HG02885 (cell line): ENCODE results near the gene ANKLE2.
"Not testable (repeated sequence)": the region's sequence is repeated elsewhere in the genome, so short reads cannot be mapped to it uniquely, and the experiment has no call there.

Experiments used
- ATAC-seq: cut with Tn5 transposase; IDR thresholded peaks from one replicate; pipeline ENCODE4 v1.9.1; 2021; ENCODE audit warnings: mild to moderate bottlenecking; ENCODE audit not compliant: unreplicated experiment, poor library complexity

The ANKLE2 gene

GRCh38 chr12:132761032-132761920, at the start of gene ANKLE2:
Gene ANKLE2, minus strand, starts transcription at chr12:132761832. Its CDS starts 34 bp downstream, at chr12:132761798.
- peak; percentile 39 for ATAC-seq

DNA sequence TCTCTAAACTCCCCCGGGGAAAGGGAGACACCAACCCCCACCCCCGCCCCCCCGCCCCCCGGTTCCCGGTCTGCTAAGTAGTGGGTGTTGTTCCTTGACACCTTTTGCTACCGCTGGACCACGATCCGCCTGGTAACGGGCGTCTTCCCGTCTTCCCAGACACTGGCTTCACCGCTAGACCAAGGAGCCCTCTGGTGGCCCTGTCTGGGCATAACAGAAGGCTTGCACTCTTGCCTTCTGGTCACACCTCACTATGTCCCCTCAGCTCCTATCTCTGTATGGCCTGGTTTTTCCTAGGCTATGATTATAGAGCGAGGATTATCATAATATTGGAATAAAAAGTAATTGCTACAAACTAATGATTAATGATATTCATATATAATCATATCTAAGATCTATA, 47.8 kb upstream of the ANKLE2 start:
- not testable (repeated sequence) for ATAC-seq

DNA sequence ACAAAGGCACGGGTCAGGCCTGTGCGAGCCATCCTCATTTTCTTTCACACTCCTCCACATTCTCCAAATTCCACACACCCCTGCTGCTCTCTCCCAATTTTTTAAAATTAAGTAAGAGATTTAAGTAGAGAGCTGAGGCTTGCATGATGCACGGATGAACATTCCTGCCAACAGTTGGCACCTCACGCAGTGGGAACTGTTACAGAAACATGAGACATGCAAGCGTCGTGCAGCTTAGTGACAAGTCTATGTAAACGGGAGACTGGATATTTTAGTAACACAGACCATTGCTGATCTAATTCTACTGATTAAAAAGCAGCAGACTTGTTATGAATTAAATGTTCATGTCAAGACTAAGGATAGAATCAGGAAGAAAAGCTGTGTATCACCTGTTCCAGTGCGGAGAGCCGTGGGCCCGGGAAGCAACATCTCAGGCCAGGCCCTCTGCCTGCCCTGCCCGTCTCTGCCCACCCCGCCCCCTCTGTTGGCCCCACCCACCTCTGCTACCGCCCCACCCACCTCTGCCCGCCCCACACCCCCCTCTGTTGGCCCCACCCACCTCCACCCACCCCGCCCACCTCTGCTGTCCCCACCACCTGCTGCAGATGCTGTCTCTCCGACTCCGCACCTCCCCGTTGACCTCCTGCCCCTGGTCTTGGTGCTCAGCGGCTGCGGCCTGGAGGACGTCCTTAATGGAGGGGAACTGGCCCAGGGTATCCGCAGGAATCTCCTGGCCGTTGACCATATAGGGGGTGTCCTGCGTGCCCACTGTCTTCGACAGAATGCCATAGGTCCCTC, 45.9 kb upstream of the ANKLE2 start:
- ATAC-seq: no peak

- ATAC-seq: no peak
These were observed 45.2 kb upstream of the ANKLE2 start for GRCh38 chr12:132806857-132807256.

GRCh38 chr12:132804426-132804861, 42.8 kb upstream of the ANKLE2 start:
- ATAC-seq: no peak

GRCh38 chr12:132803888-132804287, 42.3 kb upstream of the ANKLE2 start:
- no peak for ATAC-seq

DNA sequence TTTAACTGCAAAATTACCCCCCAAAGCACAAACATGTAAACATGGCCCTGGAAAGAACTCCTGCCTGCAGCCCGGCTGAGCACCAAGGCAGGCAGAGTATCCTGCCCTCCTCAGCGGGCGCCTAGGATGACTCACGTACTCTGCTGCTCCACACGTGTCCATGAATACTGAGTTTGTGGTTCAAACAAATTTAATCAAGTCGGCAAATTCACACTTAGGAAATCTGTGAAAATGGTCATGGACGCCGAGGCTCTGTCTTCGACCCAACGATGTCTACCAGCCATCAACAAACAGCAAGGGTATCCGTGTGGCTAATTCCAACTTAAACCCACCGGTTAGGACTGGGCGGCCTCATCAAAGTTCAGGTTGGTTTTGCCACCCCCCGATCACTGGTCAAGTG, 41.5 kb upstream of the ANKLE2 start:
- ATAC-seq: no peak

- ATAC-seq: no peak
These were observed 40.1 kb upstream of the ANKLE2 start for GRCh38 chr12:132801741-132802140.

DNA sequence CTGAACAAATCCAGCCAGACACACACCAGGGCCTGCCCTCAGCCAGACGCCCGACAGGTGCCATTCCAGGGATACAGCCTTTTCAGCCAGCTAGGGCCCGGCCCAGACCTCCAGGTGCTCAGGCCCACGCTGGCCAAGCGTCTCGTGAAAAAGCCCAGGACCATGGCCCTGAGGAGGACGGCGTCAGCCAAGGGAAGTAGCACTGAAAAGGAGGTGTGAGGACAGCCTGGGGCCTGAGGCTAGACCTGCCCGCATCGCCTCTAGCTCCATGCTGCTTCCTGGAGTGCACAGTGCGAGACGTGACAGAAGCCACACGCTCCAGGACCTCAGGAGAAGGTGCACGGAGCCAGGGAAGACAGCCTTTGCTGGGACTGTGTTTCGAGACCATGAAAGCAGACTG, 37.2 kb upstream of the ANKLE2 start:
- ATAC-seq: no peak

GRCh38 chr12:132797820-132798570, 36.4 kb upstream of the ANKLE2 start:
- no peak for ATAC-seq

DNA sequence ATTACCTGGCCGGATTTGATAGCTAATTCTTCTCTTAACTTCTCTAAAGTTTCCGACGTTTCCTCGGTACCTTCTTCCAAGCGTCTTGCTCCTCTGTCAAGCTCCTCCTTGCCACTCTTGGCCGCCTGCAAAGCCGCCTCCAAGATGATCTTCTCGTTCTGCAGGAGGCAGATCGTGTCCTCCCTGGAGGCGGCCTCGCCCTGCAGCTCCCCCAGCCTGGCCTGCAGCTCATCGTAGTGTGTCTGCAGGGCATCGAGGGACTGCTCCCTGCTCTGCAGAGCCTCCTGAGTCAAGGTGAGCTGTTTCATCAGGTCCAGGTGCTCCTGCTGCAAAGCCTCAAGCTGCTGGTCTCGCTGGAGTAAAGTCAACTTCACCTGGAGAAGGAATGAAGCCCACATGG, 34.2 kb upstream of the ANKLE2 start:
- no peak for ATAC-seq

GRCh38 chr12:132791940-132792339, 30.3 kb upstream of the ANKLE2 start:
- ATAC-seq: not testable (repeated sequence)

DNA sequence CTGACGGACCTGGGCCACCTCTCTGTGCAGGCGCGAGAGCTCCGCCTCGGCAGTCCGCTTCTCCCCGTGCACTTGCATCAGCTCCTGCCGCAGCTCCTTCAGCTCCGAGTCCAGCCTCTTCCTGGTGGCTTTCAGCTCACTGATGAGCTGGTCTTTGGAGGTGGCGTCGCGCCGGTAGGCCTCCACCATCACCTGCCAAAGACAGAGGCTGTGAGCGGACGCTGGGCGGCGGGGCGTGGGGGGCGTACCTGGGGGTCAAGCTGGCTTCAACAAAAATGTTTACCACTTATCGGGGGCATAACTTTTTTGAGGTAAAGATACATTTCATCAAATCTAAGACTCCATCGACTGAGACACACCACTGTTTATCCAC, 27.5 kb upstream of the ANKLE2 start:
- ATAC-seq: no peak

DNA sequence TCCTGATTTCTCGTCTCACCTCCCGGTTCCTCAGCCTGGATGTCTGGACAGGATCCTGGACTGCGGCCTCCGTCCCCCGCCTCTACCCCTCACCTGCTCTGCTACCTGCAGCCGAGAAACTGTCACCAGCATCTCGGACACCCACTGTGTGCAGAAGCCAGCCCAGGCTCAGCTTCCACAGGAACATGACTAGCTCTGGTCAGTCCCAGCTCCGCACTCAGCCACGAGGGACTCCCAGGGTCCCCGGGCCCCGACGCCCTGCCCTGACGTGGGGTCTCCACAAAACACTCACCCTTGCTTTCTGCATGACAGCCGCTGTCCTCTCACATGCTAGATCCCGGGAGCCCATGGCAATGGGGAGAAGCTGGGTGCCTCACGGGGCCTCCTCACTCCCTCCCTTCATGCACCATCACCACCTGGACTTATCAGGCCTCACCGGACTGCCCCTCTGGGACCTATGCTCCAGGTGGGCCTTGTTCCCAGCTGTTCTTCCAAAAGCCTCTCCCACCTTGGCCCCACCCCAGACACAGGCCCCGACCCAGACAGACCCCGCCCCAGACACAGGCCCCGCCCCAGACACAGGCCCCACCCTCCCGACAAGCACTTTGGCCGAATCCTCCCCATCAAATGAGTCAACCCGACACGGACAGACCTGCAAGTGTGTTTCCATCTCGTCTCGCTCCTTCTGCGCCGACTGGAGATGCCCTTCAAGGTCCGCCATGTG, 26.9 kb upstream of the ANKLE2 start:
- ATAC-seq: no peak

DNA sequence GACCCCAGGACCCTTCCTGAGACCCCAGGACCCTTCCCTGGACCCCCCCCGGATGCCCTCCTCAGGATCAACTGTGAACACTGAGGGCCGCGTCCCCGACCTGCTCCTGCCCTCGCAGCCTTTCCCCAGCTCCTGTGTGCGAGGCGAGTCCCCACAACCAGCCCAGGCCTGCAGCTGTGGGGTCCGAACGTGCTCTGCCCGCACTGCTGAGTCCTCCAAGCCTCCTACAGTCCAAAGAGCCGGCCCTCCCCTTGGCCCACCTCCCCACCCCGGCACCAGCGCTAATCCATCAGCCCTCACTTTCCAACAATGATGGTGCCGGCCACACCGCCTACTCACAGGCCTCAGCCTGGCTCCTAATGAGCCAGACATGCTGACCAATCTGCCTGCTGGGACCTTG, 26.2 kb upstream of the ANKLE2 start:
- ATAC-seq: no peak

- no peak for ATAC-seq
These were observed 24.6 kb upstream of the ANKLE2 start for GRCh38 chr12:132786192-132786591.

GRCh38 chr12:132784580-132784979, 22.9 kb upstream of the ANKLE2 start:
- ATAC-seq: no peak

DNA sequence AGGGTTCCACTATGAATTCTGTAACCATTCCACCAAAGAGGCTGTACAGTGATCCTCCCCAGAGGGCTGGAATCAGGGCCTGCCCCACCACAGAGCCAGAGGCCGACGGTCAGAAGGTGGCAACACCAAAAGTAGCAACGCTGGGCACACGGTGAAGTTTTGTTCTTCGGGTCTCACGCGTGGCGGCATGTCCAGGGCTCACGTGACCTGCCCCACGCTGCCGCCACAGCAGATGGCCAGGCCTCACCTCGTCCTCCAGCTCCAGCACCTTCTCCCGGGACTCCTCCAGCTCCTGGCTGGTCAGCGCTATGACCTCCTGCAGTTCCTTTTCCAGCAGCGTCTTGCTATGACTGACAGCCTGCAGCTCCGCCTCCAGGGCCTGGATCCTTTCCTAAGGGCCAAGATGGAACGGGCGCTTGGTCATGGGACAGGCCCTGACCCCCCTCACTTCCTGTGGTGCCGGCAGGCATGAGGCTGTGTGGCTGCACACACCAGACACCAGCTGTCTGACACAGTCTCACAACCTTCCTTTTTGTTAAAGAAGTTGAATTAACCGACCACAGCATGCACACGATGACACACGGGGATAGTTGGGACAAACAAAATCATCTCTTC, 22.4 kb upstream of the ANKLE2 start:
- no peak for ATAC-seq

DNA sequence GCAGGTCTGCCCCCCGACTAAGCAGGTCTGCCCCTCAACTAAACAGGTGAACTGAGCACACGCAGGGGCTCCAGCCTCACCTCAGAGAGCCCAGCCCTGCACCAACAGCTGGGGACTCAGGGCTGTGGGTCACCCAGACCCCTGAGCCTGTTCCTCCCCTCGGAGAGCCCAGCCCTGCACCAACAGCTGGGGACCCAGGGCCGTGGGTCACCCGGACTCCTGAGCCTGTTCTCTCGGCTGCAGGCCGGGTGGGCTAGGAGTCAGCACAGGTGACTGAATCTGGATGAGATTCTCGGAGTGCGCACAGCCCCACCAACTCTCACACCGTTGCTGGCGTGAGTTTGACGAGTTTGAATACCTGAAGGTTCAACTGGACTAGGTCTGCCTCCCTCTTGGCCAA, 20.3 kb upstream of the ANKLE2 start:
- no peak for ATAC-seq
